Common myeloid progenitor, CD34-positive (primary cell): ENCODE measurements around the gene IFIT3. TPM values are rescaled to one million over a fixed set of nuclear protein-coding genes. Genes with fewer than 3 reads are reported as not detected.

Experiments used
- CTCF ChIA-PET: fragments of 350-600 bp; sonication (Branson Sonifier 250); formaldehyde crosslinking; loops from one replicate; lab custom pipeline; 2021; ENCODE audit warnings: antibody characterized with exemption; lab: Charles Lee
- POLR2A ChIA-PET: fragments of 350-600 bp; sonication (Branson Sonifier 250); formaldehyde crosslinking; loops from one replicate; lab custom pipeline; 2021; ENCODE audit warnings: antibody characterized with exemption; lab: Charles Lee
- DNase-seq, 3 donors: peaks; one replicate each; pipeline versions ENCODE4 v3.0.0 to v3.0.0-alpha.2; 2013
- H3K27ac ChIP-seq, 2 experiments: 1 replicate in 1 of 2; 2 replicates in 1 of 2; pipeline ENCODE4 v1.7.0; 2013; ENCODE audit warnings: inconsistent platforms in 2 of 2, low read length in 2 of 2, mild to moderate bottlenecking in 2 of 2, low read depth in 1 of 2, moderate library complexity in 1 of 2; ENCODE audit not compliant: severe bottlenecking in 2 of 2, insufficient read depth in 1 of 2, poor library complexity in 1 of 2
- H3K27me3 ChIP-seq, 5 experiments: replicated peaks in 2 of 5; 1 replicate in 3 of 5; 2 replicates in 2 of 5; pipeline versions ENCODE4 v1.6.1 to v1.7.0; 2013; ENCODE audit warnings: low read length in 4 of 5, mild to moderate bottlenecking in 2 of 5, moderate library complexity in 2 of 5, inconsistent platforms in 1 of 5; ENCODE audit not compliant: insufficient read depth in 5 of 5, control insufficient read depth in 4 of 5
- H3K36me3 ChIP-seq, 4 experiments: 1 replicate in 2 of 4; 2 replicates in 2 of 4; pipeline versions ENCODE4 v1.6.1 to v1.7.0; 2013; ENCODE audit warnings: low read length in 3 of 4, control low read depth in 1 of 4, mild to moderate bottlenecking in 1 of 4; ENCODE audit not compliant: control insufficient read depth in 4 of 4, insufficient read depth in 4 of 4
- H3K4me1 ChIP-seq, 4 experiments: 1 replicate in 3 of 4; 2 replicates in 1 of 4; pipeline versions ENCODE4 v1.6.1 to v1.7.1; 2013; ENCODE audit warnings: low read length in 3 of 4, mild to moderate bottlenecking in 3 of 4, control low read depth in 1 of 4, inconsistent platforms in 1 of 4, moderate library complexity in 1 of 4; ENCODE audit not compliant: control insufficient read depth in 4 of 4, insufficient read depth in 4 of 4; ENCODE audit errors: control extremely low read depth in 1 of 4
- H3K4me3 ChIP-seq, 7 experiments: 1 replicate in 4 of 7; 2 replicates in 3 of 7; pipeline versions ENCODE4 v1.5.1 to v1.7.0; 2013; ENCODE audit warnings: mild to moderate bottlenecking in 7 of 7, low read length in 6 of 7, moderate library complexity in 6 of 7, inconsistent platforms in 2 of 7, low read depth in 2 of 7, control low read depth in 1 of 7; ENCODE audit not compliant: insufficient read depth in 4 of 7, control insufficient read depth in 1 of 7; ENCODE audit errors: extremely low read depth in 1 of 7
- H3K9me3 ChIP-seq, 5 experiments: 1 replicate in 4 of 5; 2 replicates in 1 of 5; pipeline versions ENCODE4 v1.6.1 to v1.7.1; 2013; ENCODE audit warnings: low read length in 4 of 5, mild to moderate bottlenecking in 2 of 5, inconsistent platforms in 1 of 5, low read depth in 1 of 5, moderate library complexity in 1 of 5; ENCODE audit not compliant: control insufficient read depth in 4 of 5, insufficient read depth in 2 of 5; ENCODE audit errors: control extremely low read depth in 1 of 5
- WGBS: methylation state at CpG from one replicate; pipeline ENCODE4 v1.1.5; 2013; ENCODE audit not compliant: insufficient coverage; 5-methylcytosine and 5-hydroxymethylcytosine counted together
- polyA plus RNA-seq: library from polyadenylated mRNA; unstranded; fragments of 120-200 nt; gene quantifications from one replicate; pipeline ENCODE4 v1.2.1, GENCODE V29; 2013

Gene IFIT3, protein sequence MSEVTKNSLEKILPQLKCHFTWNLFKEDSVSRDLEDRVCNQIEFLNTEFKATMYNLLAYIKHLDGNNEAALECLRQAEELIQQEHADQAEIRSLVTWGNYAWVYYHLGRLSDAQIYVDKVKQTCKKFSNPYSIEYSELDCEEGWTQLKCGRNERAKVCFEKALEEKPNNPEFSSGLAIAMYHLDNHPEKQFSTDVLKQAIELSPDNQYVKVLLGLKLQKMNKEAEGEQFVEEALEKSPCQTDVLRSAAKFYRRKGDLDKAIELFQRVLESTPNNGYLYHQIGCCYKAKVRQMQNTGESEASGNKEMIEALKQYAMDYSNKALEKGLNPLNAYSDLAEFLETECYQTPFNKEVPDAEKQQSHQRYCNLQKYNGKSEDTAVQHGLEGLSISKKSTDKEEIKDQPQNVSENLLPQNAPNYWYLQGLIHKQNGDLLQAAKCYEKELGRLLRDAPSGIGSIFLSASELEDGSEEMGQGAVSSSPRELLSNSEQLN
- polyA plus RNA-seq: 9.3 TPM

GRCh38 chr10:89327803-89328441 is at the start of gene IFIT3:
Gene IFIT3 (plus strand): TSS chr10:89327997. CDS start chr10:89328074, 77 bp downstream.
- POLR2A ChIA-PET: interaction anchor here (1.4 kb wide), 1 partner anchor 26 kb away, joined by 4 read pairs; the partner anchor contains the start of gene IFIT2
- Histone ChIP-seq H3K27ac (peak within 1 kb of the TSS; percentile 64 to 91), H3K4me1 (peaks cover 23 to 53% (median 34%) of the 10 kb centered on the region in 4 experiments), H3K27me3 (no peaks in the 10 kb centered on the region), H3K4me3 (peak within 1 kb of the TSS in 6 of 7 experiments; percentile 63 to 95 (median 78)), H3K9me3 (no peaks in the 10 kb centered on the region), H3K36me3 (no peaks in the 10 kb centered on the region)
- DNase-seq: peak; percentile 62 to 89 (median 85)
- CTCF ChIA-PET: interaction anchor here (0.9 to 1.7 kb wide), 6 partner anchors 24 to 65 kb away, joined by 3 to 9 read pairs (median 4); partner anchors contain the start of gene IFIT2
- 0% methylated on average over 4 of the region's 7 CpGs for WGBS

DNA sequence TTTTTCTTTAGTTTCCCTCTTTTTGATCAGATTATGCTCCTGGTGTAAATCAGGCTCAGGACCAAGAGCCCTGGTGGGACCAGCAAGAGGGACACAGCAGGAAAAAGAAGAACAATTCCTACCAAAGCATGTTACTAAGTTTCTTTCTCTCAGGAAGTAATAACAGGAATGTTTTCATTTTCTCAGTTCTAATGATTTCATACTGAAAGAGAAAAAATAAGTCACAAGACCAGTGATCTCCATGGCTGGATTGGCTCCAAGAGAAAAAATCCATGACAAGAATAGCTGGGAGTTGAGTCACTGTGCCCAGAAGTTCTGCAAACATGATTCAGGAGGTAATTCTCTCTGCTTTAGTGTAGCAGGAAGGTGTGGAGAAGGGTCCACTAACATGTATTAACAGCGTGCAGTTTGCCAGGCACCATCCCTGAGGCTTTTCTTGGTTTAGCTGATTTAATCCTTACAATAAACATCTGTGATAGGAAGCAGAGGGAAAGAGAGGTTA is 49.7 kb upstream of the IFIT3 start:
- peaks cover 0 to 5% (median under 1%) of the 10 kb centered on the region in 4 experiments for H3K4me1 ChIP-seq
- no peak overlapping the region for H3K4me3 ChIP-seq
- H3K27ac ChIP-seq: no peak overlapping the region
- H3K27me3 ChIP-seq: no peaks in the 10 kb centered on the region
- POLR2A ChIA-PET: no interaction called here
- CTCF ChIA-PET: no interaction called here
- H3K36me3 ChIP-seq: no peaks in the 10 kb centered on the region
- DNase-seq: no peak
- no CpG with 5 or more reads among the region's 1 CpG for WGBS
- H3K9me3 ChIP-seq: no peaks in the 10 kb centered on the region

DNA sequence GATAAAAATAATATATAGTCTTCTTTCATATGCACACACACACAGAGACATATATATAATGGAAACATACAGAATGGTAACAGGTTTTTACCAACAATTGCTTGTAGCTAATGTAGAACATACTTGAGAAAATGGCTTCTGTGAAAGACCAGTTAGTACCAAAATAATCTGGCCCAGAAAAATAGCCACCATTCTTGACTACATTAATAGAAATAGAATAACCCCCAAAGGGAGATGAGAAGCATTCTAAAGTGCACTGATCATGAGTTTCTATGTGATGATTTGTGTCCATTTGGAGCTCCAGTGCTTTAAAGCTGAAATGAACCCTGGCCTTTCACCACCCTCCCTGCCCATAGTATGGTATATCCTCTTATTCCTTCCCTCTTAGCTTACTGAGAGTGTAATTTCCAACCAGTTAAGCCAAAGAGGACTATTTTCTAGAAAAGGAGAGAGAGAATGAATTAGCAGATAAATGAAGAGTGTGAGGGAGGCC is 48.9 kb upstream of the IFIT3 start:
- no peak for DNase-seq
- H3K36me3 ChIP-seq: no peaks in the 10 kb centered on the region
- peaks cover 0 to 14% (median 7%) of the 10 kb centered on the region in 4 experiments for H3K4me1 ChIP-seq
- H3K4me3 ChIP-seq: no peak overlapping the region
- H3K9me3 ChIP-seq: no peaks in the 10 kb centered on the region
- H3K27me3 ChIP-seq: no peaks in the 10 kb centered on the region
- CTCF ChIA-PET: no interaction called here
- no peak overlapping the region for H3K27ac ChIP-seq
- POLR2A ChIA-PET: no interaction called here

DNA sequence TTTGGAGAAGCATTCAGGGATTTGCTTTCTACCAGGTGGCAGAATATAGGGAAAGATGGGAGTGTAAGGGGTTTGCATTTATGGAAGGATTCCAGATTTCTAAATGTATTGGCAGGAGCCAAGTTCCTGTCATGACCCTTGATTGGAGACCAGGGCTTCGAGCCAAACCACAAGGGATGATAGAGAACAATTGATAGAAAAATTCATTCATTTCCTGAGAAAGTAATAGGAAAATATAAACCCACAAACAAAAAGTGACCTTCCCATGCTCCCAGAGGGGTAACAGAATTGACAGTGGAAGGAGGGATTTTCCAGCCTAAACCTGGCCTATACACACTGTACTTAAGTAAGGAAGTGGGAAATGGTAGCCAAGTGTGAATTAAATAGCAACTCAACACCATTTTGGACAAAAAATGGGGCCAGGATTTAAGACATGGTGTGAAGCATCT is 48.4 kb upstream of the IFIT3 start:
- Histone ChIP-seq H3K36me3 (no peaks in the 10 kb centered on the region), H3K27me3 (no peaks in the 10 kb centered on the region), H3K4me3 (no peak overlapping the region), H3K4me1 (peaks cover 0 to 14% (median 8%) of the 10 kb centered on the region in 4 experiments), H3K9me3 (no peaks in the 10 kb centered on the region), H3K27ac (no peak overlapping the region)
- WGBS: no CpG with 5 or more reads among the region's 1 CpG
- CTCF ChIA-PET: interaction anchor here (1.6 kb wide), 1 partner anchor 18 kb away, joined by 4 read pairs; no protein-coding TSS in a partner anchor
- no peak for DNase-seq
- POLR2A ChIA-PET: no interaction called here

DNA sequence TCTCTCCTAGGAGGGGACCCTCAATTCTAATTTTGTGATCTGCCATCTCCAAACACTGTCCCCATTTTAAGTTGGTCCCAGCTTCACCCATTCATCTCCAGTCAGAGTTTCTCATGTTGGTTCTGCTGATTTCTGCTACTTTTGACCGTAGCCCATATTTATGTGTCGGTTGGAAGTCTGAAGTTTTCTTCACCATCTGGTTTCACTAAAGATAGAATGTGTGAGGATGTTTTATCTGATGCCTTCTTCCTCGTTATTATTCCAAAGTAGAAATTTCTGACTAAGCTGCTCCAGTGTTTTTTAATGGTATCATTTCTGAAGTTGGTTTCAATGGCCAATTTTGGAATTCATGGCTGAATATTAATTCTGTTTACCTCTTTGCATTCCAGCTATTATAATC is 47.3 kb upstream of the IFIT3 start:
- DNase-seq: no peak
- 100% methylated on average over 2 of the region's 3 CpGs for WGBS

GRCh38 chr10:89281606-89282395 is 46.0 kb upstream of the IFIT3 start:
- Histone ChIP-seq H3K36me3 (no peaks in the 10 kb centered on the region), H3K4me3 (no peak overlapping the region), H3K4me1 (peaks cover 0 to 14% (median 8%) of the 10 kb centered on the region in 4 experiments), H3K27ac (no peak overlapping the region), H3K27me3 (no peaks in the 10 kb centered on the region), H3K9me3 (peaks cover 0 to under 1% (median 0%) of the 10 kb centered on the region in 5 experiments)
- POLR2A ChIA-PET: no interaction called here
- WGBS: 100% methylated on average over 2 of the region's 4 CpGs
- CTCF ChIA-PET: interaction anchor here (1.2 kb wide), 1 partner anchor 31 kb away, joined by 3 read pairs; no protein-coding TSS in a partner anchor
- DNase-seq: no peak

More for the DNA sequence above, 47.3 kb upstream of the IFIT3 start:
- ChIA-PET CTCF (interaction anchor here (1.6 kb wide), 1 partner anchor 19 kb away, joined by 4 read pairs; no protein-coding TSS in a partner anchor), POLR2A (no interaction called here)
- no peak overlapping the region for H3K27ac ChIP-seq
- peaks cover 0 to 14% (median 8%) of the 10 kb centered on the region in 4 experiments for H3K4me1 ChIP-seq
- H3K27me3 ChIP-seq: no peaks in the 10 kb centered on the region
- no peaks in the 10 kb centered on the region for H3K36me3 ChIP-seq
- no peaks in the 10 kb centered on the region for H3K9me3 ChIP-seq
- no peak overlapping the region for H3K4me3 ChIP-seq
